Stimulated activated naive CD8-positive, alpha-beta T cell treated with anti-CD3 and anti-CD28 coated beads, Interleukin-15, Interleukin-2, amounts not matched to agents 100 U/mL and 50 U/mL, for 24 hours (primary cell): Measurements from ENCODE around the gene ZNF318.
"Not testable (repeated sequence)": the region's sequence is repeated elsewhere in the genome, so short reads cannot be mapped to it uniquely, and the experiment has no call there.

ENCODE experiments used
- ATAC-seq: fragments of 150-1000 bp; cut with Tn5 transposase; one replicate; pipeline ENCODE4 v1.10.0; 2021
- DNase-seq: peaks from one replicate; pipeline ENCODE4 v3.0.0; 2021

ZNF318 gene

DNA sequence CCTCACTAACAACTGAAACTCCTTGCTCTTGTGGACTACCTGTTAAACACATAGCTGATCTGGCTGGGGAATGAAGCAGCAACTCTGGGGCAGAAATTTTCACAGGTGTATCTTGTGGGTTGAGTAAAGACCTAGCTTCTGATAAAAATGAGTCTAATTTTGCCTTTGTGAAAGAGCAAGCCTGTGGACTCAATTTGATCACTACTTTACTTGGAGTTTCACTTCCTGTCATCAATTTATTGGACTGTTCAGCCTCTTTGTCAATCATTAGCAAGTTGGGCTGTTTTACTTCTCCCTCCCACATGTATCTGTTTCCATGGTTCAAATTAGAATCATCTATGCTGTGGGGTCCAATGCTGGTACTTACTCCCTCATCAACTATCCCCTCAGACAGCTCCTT lies 31.2 kb downstream of the ZNF318 start:
- ATAC-seq, result no peak
- DNase-seq, result no peak

- ATAC-seq (no peak), DNase-seq (no peak)
Measured at GRCh38 chr6:43336382-43336781, 33.1 kb downstream of the ZNF318 start.

- ATAC-seq, result no peak
- no peak for DNase-seq
Measured at GRCh38 chr6:43335469-43335868, 34.0 kb downstream of the ZNF318 start.

DNA sequence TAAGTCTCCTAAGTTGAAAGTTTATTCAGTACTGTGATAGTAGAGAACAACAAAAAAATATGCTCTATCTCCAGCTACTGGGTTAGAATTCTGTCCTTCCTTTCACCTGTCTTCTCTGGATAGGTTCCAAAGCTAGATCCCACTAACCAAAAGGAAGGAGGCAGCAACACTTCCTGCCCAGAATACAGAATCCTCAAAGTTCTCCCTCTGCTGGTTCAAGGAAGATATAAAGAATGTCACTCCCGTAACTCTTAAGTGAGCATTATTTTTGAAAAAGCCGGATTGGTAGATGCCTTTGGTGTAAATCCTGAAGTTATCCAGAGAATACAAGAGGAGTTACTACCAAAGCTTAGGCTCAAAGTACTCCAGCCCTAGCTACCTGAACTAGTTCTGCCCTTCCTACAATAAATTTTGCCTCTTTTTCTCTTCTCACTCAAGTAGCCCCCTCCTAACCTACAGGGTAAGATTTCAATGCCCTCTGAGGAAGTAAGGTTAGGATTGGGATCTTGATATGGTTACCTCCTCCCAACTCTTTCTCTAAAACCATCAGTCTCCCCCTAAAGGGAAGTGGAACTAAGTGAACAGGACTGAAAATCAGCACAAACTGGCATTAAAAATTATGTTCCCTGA lies 34.9 kb downstream of the ZNF318 start:
- DNase-seq, result no peak
- no peak for ATAC-seq

- ATAC-seq, result no peak
- no peak for DNase-seq
Measured at GRCh38 chr6:43331891-43332290, 37.6 kb downstream of the ZNF318 start.

DNA sequence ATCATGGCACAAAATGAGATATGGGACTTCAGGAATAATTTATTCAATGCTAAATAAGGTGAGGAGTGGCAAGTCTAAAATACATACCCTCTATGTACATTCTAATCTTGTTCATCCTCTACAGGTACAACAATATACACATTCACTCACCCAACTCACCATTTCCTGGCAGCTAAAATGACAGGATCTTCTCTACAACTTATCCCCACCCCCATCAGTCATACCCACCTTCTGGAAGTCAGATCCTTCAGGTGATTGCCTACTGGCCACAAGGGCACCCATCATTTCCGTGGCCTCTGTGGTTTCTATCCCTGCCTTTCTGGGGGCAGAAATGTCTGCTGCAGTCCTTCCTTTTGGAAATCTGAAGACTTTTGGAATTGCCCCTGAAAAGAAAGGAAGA lies 38.0 kb downstream of the ZNF318 start:
- no peak for DNase-seq
- no peak for ATAC-seq

DNA sequence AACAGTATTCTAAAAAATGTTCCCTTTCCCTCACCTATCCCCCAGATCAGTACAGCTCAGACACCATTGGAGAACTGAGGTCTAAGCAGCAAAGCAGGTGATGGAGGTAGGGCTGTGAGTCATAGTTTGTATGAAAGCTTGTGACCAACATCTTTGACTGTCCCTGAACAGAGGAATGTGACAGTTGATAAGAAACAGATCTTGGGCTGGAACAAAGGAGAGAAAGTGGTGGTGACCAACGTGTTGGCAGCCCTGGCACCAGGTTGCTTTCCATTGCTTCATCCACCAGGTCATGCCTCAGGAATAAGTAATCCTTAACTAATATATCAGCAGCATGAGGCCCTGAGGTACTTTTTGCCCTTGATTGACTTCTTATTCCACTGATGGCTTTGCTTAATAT lies 40.9 kb downstream of the ZNF318 start:
- ATAC-seq (no peak), DNase-seq (no peak)

DNA sequence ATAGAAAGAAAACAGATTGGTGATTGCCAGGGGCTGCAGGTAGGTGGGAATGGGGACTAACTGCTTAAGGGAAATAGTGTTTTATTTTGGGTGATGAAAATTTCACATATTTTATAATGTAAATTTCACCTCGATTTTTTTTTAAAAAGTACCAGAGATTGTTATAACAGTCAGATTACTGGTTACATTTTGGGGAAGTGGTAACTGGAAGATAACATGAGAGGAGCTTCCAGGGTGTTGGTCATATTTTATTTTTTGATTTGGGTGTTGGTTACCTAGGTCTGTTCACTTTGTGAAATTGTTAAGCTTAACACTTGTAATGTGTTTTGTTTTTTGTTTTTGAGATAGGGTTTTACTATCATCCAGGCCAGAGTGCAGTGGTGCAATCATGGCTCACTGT lies 43.6 kb downstream of the ZNF318 start:
- ATAC-seq, result no peak
- DNase-seq, result no peak

- DNase-seq, result no peak
- ATAC-seq, result no peak
Measured at GRCh38 chr6:43318011-43318410, 51.4 kb downstream of the ZNF318 start.

DNA sequence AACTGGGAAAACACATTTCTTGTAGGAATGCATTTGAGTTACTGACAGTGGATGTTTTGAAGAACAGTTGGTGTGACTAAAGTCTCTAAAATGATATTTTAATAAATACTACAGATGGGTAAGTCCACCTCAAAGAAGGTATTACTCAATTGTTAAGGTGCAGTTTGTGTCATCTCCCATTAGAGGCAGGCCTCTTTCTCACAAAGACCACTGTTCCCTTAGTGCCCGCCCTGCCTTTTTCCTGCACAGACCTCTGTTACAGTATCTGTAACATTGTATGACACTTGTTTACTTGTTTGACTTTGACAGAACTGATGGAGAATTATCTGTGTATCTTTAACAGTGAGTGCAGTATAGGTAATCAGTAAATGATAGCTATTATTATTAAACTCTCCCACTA lies 55.6 kb downstream of the ZNF318 start:
- DNase-seq (no peak), ATAC-seq (no peak)

DNA sequence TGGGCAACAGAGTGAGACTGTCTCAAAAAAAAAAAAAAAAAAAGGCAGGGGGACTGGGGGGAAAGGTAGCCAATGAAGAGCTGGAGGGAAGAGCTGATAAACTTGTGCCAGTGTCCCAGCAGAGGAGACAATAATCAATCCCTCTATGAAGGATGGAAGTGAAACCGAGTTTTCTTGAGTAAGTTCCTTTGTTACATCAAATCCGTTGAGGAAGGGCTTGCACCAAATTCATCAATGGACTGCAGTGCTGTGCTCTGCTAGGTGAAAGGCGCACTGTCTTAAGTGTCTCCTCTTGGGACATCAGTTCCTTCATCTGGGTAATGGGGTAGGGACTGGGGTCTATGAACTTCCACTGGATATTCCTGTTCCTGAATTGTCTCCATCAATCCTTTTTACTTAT lies 57.8 kb downstream of the ZNF318 start:
- no peak for DNase-seq
- ATAC-seq, result no peak

- DNase-seq (no peak), ATAC-seq (no peak)
Measured at GRCh38 chr6:43310624-43311023, 58.8 kb downstream of the ZNF318 start.

DNA sequence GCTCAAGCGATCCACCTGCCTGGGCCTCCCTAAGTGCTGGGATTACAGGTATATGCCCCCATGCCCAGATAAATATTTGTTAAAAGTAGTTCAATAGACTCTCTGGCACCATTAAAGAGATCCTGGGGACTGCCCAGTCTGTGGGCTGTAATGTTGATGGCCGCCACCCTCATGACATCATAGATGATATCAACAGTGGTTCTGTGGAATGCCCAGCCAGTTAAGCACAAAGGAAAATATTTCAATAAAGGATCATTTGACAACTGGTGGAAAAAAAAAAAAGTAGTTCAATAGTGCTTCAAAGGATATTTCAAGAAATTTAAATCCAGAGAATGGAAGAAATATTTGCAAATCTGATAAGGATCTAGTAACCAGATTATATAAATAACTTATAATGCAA lies 59.3 kb downstream of the ZNF318 start:
- ATAC-seq (no peak), DNase-seq (no peak)

DNA sequence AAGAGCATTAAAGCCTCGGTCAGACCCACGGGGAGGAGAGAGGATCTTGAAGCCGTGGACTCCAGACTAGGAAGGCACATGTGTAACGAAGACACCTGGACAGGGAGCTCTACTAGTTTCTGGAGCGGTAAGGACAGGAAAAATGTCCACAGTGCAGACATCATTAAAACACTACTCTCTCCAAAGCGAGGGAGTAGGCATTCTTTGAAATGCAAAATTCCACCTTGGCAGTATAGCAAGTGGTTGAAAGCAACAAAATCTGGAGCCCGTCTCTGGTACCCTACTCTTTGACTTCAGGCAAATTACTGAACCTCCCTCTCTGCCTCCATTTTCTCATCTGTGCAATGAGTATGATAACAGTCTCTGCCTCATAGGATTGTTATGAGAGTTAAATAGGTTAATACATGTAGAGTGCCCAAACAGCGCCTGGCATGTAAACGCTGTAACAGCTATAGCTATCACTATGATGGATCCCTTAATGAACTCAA lies 60.4 kb downstream of the ZNF318 start:
- no peak for ATAC-seq
- DNase-seq, result no peak

DNA sequence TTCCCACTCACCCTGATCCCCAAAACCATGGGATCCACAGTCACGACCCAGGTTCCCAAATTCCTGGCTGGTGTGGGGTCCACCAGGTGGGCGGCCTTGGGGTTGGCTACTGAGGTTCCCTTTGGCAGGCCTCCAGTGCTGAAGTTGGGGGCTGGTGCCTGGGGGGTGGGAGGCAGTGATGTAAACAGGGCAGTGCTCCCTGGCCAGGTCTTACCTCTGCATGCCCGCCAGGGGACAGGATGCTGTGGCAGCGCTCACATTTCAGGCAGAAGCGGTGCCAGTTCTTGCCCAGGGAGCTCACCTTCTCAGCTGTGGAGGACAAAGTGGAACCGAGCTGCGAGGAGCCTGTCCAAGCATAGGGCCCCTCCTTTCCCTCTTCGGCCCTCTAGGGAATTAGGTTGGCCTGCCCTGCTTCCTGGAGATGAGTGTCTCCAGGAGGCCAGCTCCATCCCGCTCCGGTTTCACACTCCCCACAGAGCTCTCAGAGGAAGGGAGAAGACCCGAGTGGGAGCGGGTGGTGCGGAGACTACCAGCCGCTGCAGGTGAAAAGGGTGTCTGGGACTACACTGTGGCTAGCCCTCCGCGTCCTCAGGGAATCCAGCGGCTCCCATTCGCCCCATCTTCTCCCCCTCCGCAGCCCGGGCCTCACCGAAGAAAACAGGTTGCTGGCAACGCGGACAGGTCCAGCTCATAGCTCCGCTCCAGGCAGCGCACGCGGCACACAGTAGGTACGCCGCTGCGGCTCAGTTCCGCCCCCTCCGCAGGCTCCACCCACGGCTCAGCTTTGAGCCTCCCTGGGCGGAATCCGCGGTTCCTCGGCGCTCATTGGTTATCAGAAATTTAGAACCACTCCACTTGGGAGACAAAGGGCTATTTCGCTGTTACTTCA lies 61.1 kb downstream of the ZNF318 start, which contains the start of gene CRIP3:
Gene CRIP3 (minus strand): TSS at position 726 of the 889 bp plus-strand sequence. CDS start 34 bp downstream, at position 692.
- DNase-seq, result peak; percentile 63
- peak; percentile 72 for ATAC-seq

DNA sequence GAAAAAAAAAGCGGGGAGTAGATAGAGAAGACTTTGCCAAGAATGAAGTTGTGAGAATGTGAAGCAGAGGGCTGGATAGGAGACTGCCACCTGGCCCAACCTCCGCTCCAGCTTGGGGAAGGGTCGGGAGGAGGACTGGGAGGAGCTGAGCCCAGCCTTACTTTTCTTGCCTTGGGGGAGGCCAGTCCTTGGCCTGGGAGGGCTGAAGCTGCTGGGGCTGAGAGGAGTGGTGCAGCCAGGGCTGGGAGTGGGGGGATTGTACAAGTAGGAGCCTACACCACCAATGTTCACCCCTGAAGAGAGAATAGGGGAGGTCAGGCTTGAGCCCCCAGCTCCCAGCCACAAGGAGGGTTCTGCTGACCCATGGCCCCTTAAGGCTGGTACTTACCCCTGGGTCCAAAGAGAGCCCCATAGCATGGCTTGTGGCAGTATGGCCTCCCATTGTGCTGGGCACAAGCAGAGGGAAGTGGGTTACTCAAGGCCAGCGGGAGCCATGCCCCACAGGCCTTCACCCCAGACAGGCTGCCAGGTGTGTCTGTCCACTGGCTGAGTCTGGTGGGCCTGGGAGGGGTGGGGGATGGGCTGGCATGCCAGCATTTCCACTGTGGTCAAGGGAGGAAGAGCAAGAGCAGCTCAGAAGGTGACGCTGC lies 61.9 kb downstream of the ZNF318 start:
- ATAC-seq, result no peak
- no peak for DNase-seq

DNA sequence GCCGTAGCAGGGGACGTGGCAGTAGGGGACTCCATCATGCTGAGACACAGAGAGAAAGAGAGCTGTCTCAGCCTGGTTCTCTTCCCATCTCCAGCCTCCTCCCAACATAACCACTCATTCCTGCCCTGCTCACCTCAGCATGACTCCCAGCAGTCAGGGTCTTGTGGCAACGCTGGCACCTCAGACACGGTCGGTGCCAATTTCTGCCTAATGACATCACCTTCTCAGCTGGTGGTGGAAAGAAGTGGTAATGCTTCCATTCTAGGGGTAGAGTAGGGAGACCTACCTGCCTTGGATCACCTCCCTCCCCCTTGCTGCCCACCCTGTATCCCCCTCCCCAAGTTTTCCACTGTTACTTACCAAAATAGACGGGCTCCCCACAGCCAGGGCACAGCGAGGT lies 63.4 kb downstream of the ZNF318 start:
- ATAC-seq (no peak), DNase-seq (no peak)

DNA sequence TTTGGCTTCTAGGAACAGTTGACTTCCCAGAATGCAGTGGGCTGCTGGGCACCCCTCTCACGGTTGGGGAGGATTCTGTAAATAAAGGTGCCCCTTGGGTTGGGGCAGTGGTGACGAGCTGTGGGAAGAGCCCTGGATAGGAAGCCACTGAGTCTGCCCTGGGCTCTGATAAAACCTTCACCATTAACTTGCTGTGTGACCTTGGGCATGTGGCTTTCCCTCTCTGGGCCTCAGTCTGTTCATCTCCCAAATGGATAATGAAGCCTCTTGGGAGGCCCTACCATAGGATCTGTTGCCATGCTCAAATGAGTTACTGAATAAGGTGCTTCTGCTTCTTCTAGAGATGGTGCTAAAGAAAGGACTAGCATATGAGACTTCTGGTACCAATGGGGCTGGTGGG lies 64.6 kb downstream of the ZNF318 start:
- DNase-seq, result no peak
- no peak for ATAC-seq

GRCh38 chr6:43304361-43304760 lies 65.1 kb downstream of the ZNF318 start:
- ATAC-seq, result no peak
- no peak for DNase-seq

DNA sequence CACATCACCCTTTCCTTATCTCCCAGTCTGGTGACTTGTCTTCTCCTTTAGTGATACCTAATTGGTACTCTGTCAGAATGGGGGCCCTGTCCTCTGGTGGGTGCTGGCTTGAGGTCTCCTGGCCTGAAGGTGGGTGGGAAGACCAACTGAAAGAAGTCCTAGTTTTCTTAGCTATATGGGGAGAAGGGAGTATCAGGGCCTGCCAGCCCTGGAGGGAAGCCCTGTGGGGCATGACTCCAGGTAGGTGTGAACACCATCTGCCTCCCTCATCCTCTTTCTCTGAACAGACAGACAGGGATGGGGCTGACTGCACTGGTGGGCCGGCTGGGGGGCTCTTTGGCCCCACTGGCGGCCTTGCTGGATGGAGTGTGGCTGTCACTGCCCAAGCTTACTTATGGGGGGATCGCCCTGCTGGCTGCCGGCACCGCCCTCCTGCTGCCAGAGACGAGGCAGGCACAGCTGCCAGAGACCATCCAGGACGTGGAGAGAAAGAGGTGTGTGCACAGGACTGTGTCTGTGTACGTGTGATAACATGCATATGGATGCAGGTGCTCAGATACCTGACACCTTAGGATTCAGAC lies 65.6 kb downstream of the ZNF318 start:
- no peak for ATAC-seq
- DNase-seq, result no peak

- ATAC-seq, DNase-seq: not testable (repeated sequence)
Measured at GRCh38 chr6:43303006-43303405, 66.4 kb downstream of the ZNF318 start.

- DNase-seq (no peak), ATAC-seq (no peak)
Measured at GRCh38 chr6:43302126-43302525, 67.3 kb downstream of the ZNF318 start.
